Measurements from ENCODE around the gene GRIP1.

Gene GRIP1

DNA sequence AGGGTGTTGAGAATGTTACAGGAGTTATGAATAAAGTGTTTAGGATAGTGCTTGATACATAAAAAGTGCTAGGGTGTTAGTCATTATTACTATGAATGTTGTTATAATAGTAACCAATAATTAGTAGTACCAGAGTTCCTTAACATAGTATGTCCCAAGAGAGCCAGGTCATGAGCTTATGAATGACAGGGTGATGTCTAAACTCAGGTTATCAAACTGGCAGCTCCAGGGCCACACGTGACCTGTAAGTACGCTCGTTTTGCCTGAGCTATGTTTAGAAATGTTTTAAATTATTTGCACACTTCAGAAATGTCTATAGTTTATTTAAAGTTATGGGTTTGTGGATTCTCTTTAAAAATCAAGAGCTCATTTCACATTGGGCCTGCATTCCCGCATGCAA lies 14.1 kb upstream of the GRIP1 start:
- no peak for DNase-seq (ENCODE audit: low read depth in 2 of 2, low spot score in 1 of 2)

DNA sequence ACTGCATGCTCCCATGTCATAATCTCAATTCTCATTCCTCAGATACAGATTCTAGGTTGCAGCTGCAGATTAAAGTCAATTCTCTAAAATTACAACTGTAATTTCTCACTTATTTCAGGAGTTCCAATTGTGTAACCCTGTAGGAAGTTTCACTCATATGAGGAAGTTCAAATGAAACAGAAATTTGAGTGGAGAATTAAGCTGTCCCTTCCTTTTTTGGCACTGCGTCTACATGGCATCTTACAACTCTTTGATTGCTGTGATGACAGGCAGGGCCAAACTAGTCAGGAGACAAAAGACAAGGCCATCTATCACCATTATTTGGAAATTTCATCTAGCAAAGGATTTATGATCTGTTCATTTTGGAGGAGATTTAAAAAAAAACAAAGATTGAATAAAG lies 13.3 kb upstream of the GRIP1 start:
- no peak for DNase-seq (ENCODE audit: low read depth in 2 of 2, low spot score in 1 of 2)

- no peak for DNase-seq (ENCODE audit: low read depth in 2 of 2, low spot score in 1 of 2)
Observed at GRCh38 chr12:66688846-66689439, 10.1 kb upstream of the GRIP1 start.

- DNase-seq (ENCODE audit: low read depth in 2 of 2, low spot score in 1 of 2) = no peak
Observed at GRCh38 chr12:66684222-66684621, 5.3 kb upstream of the GRIP1 start.

DNA sequence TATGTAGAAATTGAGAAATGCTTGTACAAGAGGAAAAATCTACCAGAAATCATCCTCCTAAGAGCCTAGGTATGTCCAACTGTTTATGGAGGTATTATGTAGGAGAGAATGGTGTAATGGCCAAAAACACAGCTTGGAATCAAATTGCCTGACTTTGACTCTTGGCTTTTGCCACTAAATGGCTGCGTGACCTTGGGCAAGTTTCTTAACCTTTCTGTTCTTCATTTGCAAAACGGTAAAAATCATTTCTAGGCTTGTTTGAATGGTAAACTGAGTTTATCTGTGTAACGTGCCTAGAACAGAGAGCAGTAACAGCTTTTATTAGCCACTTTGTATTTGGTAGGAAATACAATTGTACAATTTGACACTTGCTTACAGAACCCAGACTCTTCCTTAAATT lies 4.9 kb upstream of the GRIP1 start:
- DNase-seq (ENCODE audit: low read depth in 2 of 2, low spot score in 1 of 2) = no peak

- no peak for DNase-seq (ENCODE audit: low read depth in 2 of 2, low spot score in 1 of 2)
Observed at GRCh38 chr12:66683073-66683472, 4.2 kb upstream of the GRIP1 start.

DNA sequence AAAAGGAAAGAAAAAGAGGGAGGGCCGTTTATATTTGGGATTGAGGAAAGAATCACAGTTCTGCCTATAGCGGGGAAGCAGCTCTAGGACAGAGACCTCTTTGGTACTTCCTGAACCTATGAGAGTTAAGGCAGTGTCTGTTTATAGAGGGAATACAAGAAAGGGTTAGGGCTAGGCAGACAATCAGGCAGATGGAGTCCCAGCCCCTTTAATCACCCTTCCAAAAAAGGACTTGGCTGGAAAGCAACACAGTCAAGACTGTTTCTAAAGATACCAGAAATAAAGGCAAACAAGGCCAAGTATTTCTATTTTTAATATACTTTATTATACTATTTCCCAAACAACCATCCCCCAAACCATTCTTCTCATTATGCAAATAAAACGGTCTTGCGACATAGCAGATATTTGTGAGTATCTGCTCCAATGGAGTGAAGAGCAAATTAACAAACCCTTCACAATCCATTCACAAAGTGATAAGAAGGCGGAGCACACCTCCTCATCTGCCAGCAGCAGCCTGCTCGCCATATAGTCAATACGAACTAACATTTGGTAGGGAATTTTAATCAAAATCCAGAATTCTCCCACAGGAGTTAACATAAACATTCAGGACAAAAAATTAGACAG lies 697 bp upstream of the GRIP1 start:
- no peak for DNase-seq (ENCODE audit: low read depth in 2 of 2, low spot score in 1 of 2)

GRCh38 chr12:66676241-66676640 lies 2.6 kb downstream of the GRIP1 start:
- DNase-seq (ENCODE audit: low read depth in 2 of 2, low spot score in 1 of 2) = no peak

DNA sequence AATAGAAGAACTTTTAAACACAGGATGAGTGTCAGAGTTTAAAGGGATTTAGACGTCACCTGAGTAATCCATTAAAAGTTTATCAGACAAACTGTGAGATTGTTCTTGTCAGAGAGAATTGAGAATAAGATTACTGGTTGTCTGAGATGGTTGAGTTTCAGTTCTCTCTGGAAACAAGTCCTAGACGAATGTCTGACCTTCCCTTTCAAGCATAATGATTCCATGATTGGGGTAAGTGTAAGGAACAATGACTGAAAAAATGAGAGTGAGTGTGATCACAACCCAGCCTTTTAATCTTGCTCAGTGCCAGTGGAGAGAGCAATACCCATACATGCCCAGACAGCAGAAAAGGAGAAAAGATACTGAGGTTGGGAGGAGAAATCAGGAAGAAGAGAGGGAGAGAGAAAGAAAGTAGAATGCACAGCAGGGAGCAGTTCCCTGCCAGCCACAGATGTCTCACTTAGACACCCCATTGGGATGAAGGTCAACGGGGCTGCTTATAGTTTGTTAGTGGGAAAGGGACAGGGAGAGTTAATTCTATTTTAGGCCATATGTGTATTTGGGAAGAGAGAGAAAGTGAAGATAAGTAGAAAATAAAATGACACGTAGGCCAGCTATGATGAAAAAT lies 4.3 kb downstream of the GRIP1 start:
- DNase-seq (ENCODE audit: low read depth in 2 of 2, low spot score in 1 of 2) = no peak

DNA sequence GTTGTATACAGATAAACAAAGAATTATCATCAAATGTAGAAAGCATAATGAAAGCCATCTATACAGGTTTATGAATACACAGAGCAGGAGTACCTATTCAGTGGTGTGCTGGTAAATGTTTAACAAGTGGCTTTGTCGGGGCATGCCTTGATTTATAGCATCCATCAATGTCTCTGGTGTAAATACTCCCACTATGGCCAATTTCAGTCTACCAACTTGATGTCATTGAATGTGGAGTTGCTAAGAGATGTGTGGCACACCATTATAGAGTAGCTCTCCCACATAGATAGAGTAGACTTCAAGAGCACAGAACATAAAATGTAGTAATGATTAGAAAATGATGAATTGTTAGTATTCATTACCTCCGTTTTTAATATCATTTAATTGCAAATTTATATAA lies 9.3 kb downstream of the GRIP1 start:
- no peak for DNase-seq (ENCODE audit: low read depth in 2 of 2, low spot score in 1 of 2)

DNA sequence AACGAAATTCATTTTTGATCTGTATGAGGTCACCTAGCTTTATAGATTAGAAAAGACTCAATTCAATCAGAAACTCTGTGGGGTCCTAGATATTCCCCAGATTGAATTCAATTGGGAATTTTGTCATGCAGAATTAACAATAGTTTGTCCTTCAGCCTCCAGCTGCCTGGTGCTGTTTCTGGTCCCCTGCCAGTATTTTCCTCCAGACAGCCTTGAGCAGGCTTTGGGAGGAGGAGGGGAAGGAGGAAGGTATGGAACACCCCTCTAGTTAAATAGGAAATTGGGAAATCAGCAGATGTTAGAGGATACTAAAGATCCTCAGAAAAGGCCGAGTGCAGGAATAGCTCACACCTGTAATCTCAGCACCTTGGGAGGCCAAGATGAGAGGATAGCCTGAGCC lies 10.6 kb downstream of the GRIP1 start:
- DNase-seq (ENCODE audit: low read depth in 2 of 2, low spot score in 1 of 2) = no peak

- no peak for DNase-seq (ENCODE audit: low read depth in 2 of 2, low spot score in 1 of 2)
Observed at GRCh38 chr12:66667906-66668305, 11.0 kb downstream of the GRIP1 start.

GRCh38 chr12:66666481-66666880 lies 12.4 kb downstream of the GRIP1 start:
- DNase-seq (ENCODE audit: low read depth in 2 of 2, low spot score in 1 of 2) = no peak

DNA sequence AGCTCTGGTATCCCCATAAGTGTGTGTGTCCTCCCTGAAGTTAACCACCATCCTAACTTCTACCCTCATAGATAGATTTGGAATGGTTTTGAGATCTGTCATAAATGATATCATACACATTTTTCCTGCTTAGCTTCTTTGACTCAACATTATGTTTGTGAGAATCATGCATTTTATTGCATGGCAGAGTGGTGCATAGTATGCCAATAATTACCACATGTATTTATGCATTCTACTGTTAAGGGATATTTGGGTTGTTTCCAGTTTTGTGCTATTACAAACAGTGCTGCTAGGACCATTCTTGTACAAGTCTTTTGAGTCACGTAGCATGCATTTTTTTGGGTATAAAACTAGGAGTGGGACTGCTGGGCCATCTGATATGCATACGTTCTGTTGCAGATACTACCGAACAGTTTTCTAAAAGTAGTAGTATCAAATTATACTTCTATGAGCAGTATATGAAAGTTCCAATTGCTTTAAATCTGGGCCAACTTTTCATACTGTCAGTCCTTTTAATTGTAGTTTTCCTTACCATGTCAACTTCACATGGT lies 13.4 kb downstream of the GRIP1 start:
- DNase-seq (ENCODE audit: low read depth in 2 of 2, low spot score in 1 of 2) = no peak

DNA sequence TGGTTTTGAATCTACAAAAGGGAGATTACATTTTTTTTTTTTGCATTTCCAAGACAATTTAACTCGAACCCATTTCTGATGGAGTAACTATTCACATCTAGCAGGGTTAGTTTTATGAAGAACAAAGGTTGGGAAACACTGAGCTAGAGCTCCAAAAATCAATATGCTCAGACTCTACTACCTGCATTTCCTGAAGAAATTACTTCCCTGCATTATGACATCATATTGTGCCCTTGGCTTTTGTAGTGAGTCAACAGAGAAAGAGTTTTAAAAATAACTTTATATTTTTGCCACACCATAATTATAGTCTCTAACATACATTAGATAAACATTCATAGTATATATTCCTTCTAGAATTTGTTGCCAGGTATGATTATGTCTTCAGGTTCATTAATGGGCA lies 14.8 kb downstream of the GRIP1 start:
- no peak for DNase-seq (ENCODE audit: low read depth in 2 of 2, low spot score in 1 of 2)

DNA sequence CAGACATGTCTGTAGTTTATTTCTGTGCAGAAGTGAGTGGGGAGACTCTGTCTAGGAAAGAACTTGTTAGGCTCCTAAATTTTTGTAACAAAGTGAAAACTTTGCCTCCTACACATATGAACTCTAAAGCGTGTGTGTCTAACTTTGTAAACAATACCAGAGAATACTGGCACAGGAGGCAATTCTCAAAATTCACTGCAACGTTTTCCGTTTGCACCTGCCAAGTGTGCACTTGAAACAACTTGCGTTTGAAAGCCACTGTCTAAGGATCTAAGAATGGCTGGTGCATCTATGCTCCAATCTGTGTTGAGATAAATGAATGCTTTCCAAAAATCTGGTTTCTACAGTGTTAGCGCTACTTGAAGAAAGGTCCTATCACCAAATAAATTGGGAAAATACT lies 15.3 kb downstream of the GRIP1 start:
- DNase-seq (ENCODE audit: low read depth in 2 of 2, low spot score in 1 of 2) = no peak

GRCh38 chr12:66662729-66663128 lies 16.1 kb downstream of the GRIP1 start:
- no peak for DNase-seq (ENCODE audit: low read depth in 2 of 2, low spot score in 1 of 2)

- no peak for DNase-seq (ENCODE audit: low read depth in 2 of 2, low spot score in 1 of 2)
Observed at GRCh38 chr12:66662179-66662578, 16.7 kb downstream of the GRIP1 start.

DNA sequence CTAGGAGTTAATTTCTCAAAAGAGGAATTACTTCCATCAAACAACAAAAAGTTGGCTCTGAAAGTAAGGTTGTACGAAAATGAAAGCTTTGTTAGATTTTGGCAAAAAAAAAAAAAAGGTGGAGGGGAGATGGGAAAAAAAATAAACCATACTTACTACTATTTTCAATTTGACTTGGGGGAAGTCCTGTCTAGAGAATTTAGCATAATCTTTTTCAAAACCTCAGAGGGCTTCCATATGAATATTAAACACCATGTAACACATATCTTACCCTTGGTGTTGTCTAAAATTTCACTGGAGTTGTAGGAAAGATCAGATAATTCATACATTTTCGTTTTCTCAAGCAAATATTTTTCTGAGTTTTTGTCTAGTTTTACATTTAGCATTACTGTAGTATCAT lies 17.5 kb downstream of the GRIP1 start:
- DNase-seq (ENCODE audit: low read depth in 2 of 2, low spot score in 1 of 2) = no peak

DNA sequence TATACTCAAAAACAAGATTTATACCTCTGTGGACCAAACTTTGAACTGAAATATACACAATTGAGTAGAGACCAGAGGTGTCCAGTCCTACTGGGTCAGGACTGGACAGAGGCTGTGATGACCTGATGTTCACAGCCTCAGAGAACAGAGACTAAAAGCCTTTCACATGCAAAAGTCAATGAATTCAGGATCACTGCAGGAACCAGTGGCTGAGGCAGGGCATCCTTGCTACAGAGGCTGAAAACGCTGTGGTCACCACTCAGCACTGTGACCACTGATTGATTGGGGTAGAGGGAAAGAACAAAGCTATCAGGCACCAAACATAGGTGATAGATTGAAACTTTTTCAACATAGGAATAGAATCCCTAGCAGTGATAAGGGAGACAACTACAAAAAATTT lies 25.1 kb downstream of the GRIP1 start:
- no peak for DNase-seq (ENCODE audit: low read depth in 2 of 2, low spot score in 1 of 2)

GRCh38 chr12:66648033-66648735 lies 30.7 kb downstream of the GRIP1 start:
- DNase-seq (ENCODE audit: low read depth in 2 of 2, low spot score in 1 of 2) = no peak

Measured in stimulated activated CD8-positive, alpha-beta memory T cell treated with anti-CD3 and anti-CD28 coated beads, Interleukin-4, amount 100 ng/mL, for 4 hours (primary cell).